GM06990 (cell line): ENCODE data around the gene TDRD10.
A peak's percentile ranks its signal among the peaks of the same experiment; 100 is the strongest.

Source experiments
- DNase-seq: peaks from one replicate; pipeline ENCODE4 v3.0.0-alpha.2; 2011; ENCODE audit not compliant: insufficient read length; ENCODE audit errors: extremely low read depth
- H3K27me3 ChIP-seq: replicated peaks from 2 replicates; pipeline ENCODE4 v1.6.0; 2011; ENCODE audit warnings: low read length; ENCODE audit not compliant: control insufficient read depth, insufficient read depth
- H3K36me3 ChIP-seq: 2 replicates; pipeline ENCODE4 v1.5.1; 2011; ENCODE audit warnings: low read length; ENCODE audit not compliant: control insufficient read depth, insufficient read depth
- H3K4me3 ChIP-seq: replicated peaks from 2 replicates; pipeline ENCODE4 v1.5.1; 2011; ENCODE audit warnings: low read depth, mild to moderate bottlenecking, control low read depth, low read length
- TF ChIP-seq, protein P1 (sequence below): IDR thresholded peaks from 2 replicates; pipeline ENCODE4 v1.5.1; 2011; ENCODE audit warnings: low read length, control low read depth, mild to moderate bottlenecking, inconsistent platforms; ENCODE audit not compliant: insufficient read depth, poor library complexity, severe bottlenecking

TDRD10 gene

DNA sequence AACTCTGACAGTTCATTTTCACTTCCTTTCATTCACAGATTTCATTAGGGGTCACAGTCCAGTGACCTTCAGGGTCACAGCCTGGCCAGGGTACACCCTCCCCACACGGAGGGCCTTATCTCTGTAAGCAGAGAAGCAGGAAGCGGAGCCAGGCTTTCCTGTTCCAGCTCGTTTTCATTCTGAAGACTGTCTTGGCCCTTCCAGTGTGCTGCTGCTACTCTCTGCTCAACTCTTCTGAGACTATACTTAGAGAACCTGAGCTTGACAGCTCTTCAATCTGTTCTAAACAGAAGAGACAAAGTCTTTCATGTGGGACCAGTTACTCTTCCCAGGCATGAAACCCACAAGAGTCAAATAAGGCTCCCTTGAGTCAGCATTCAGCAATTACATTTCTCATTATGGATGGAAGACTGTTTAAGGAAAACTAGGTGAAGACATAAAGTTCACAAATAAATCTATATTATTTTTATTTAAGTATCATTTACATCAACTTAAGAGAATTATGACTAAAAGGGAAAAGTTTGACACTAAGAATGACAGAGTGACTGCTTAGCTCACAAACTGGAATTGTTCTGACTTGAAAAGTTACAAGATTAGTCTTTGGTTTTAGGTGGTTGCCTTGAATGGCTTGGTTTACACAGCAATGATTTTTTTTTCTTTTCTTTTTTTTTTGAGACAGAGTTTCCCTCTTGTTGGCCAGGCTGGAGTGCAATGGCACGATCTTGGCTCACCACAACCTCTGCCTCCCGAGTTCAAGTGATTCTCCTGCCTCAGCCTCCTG is 4.8 kb upstream of the TDRD10 start:
- H3K27me3 ChIP-seq = no peaks in the 10 kb centered on the region; the same call in 1 of the 2 replicates
- H3K36me3 ChIP-seq = no peaks in the 10 kb centered on the region
- DNase-seq = peak; percentile 49
- no peak overlapping the region for H3K4me3 ChIP-seq
- TF ChIP-seq, protein P1, sequence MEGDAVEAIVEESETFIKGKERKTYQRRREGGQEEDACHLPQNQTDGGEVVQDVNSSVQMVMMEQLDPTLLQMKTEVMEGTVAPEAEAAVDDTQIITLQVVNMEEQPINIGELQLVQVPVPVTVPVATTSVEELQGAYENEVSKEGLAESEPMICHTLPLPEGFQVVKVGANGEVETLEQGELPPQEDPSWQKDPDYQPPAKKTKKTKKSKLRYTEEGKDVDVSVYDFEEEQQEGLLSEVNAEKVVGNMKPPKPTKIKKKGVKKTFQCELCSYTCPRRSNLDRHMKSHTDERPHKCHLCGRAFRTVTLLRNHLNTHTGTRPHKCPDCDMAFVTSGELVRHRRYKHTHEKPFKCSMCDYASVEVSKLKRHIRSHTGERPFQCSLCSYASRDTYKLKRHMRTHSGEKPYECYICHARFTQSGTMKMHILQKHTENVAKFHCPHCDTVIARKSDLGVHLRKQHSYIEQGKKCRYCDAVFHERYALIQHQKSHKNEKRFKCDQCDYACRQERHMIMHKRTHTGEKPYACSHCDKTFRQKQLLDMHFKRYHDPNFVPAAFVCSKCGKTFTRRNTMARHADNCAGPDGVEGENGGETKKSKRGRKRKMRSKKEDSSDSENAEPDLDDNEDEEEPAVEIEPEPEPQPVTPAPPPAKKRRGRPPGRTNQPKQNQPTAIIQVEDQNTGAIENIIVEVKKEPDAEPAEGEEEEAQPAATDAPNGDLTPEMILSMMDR = no peak

DNA sequence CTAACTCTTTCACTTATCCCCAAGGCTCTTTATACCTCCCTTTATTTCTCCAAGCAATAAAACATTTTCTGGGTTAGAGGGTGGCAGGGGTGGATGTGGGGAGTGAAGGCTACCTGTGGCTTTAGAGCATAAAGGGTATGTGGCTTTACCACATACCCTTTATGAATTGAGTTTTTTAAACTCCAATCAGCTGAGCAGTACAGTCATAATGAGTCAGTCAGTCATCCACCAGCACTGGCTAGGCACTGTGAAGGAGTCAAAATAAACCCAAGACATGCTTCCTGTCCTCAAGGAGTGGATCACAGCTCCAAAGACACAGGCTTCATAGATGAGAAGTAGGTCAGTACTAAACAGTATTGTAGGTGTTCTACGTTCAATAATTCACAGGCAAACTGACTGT is 2.6 kb upstream of the TDRD10 start:
- Histone ChIP-seq H3K36me3 (no peaks in the 10 kb centered on the region), H3K27me3 (no peaks in the 10 kb centered on the region; the same call in 1 of the 2 replicates), H3K4me3 (no peak overlapping the region)
- TF ChIP-seq, protein P1 = no peak
- no peak for DNase-seq

DNA sequence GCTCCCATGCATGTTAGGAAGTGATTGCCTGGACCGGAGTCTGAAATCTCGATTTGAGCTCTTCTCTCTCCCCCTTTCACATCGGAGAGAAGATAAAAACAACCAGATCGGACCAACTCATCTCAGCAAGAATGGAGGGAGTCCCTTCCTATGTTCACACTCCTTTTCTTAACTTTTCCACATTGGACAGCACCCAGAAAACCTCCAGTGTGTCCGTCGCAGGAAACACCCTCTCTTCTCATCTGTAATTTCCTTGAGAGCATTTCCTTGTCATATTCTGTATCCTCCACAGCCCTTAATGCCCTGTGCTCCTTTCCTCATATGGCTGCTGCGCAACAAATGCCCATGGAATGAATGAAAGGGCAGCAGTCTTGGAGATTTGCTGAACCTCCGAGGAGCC is 1.5 kb upstream of the TDRD10 start:
- no peak for DNase-seq
- Histone ChIP-seq H3K27me3 (peaks cover 1% of the 10 kb centered on the region; the same call in 1 of the 2 replicates), H3K4me3 (no peak overlapping the region), H3K36me3 (no peaks in the 10 kb centered on the region)
- TF ChIP-seq, protein P1 = no peak

DNA sequence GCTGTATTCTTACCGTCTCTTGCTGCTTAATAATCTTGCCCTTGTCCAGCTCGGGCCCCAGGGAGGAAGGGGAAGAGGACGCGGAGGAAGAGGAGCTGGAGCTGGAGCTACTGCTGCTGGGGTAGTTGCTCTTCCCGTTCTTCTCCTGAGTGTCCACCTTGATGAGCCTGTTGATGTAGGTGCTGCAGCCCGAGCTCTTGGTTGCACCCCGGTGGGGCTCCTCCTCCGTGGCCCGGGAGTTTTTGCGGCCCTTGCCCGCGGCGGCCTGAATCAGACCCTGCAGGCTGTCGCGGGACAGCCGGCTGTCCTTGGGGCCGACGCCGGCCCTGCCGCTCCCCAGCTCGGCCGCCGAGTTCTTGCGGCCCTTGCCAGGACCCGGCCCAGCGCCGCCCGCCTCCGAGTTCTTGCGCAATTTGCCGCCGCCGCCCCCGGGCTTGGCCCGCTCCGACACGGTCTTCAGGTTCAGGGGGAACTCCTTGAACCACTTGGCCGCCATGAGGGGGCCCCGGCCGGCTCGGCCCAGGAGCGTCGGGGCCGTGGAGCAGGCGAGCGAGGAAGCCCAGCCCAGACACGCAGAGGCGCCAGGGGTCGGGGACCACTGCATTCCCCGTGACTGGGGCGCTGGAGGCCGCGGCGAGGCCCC is 475 bp upstream of the TDRD10 start:
- TF ChIP-seq, protein P1 = no peak
- peak; percentile 24 for DNase-seq
- Histone ChIP-seq H3K4me3 (no peak overlapping the region), H3K36me3 (no peaks in the 10 kb centered on the region), H3K27me3 (peaks cover 1% of the 10 kb centered on the region; the same call in 1 of the 2 replicates)

DNA sequence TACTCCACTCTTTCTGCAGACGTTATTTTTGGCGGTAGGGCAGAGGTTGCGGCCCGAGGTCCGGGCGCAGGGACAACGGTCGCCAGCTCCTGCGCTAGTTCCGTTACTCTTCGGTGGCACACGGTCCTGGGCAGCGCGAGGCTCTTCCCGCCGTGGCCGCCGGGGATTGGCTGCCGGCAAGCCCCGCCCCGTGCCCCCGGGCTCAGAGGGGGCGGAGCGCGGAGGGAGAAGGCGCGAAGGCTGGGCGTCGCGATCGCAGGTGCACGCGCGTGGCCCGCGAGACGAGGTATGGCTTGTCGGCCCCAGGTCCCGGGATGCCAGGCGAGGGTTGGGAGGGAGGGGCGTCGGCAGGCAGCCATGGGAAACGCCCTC is 711 bp downstream of the TDRD10 start:
- DNase-seq = no peak
- TF ChIP-seq, protein P1 = no peak
- H3K36me3 ChIP-seq = no peaks in the 10 kb centered on the region
- no peak overlapping the region for H3K4me3 ChIP-seq
- peaks cover 3% of the 10 kb centered on the region for H3K27me3 ChIP-seq
